Activated T-helper 17 cell treated with anti-CD3 and anti-CD28 coated beads, Interleukin-2, amount 50 U/mL, for 72 hours (primary cell): ENCODE results near the gene ALDH1A2. TPM values are rescaled to one million over a fixed set of nuclear protein-coding genes. Genes with fewer than 3 reads are reported as not detected.
"Not testable (repeated sequence)": the region's sequence is repeated elsewhere in the genome, so short reads cannot be mapped to it uniquely, and the experiment has no call there.

Experiments
- ATAC-seq: fragments of 150-1000 bp; cut with Tn5 transposase; replicated peaks from 2 replicates; pipeline ENCODE4 v1.10.0; 2021; ENCODE audit warnings: mild to moderate bottlenecking, moderate library complexity
- H3K27ac Mint-ChIP-seq: one replicate; pipeline ENCODE4 v1.8.0; 2022; ENCODE audit warnings: mixed read lengths
- H3K27me3 Mint-ChIP-seq: one replicate; pipeline ENCODE4 v1.8.0; 2022; ENCODE audit warnings: mixed read lengths
- H3K36me3 Mint-ChIP-seq: one replicate; pipeline ENCODE4 v1.8.0; 2022; ENCODE audit warnings: low read depth, mild to moderate bottlenecking, mixed read lengths
- H3K4me1 Mint-ChIP-seq: one replicate; pipeline ENCODE4 v1.8.0; 2022; ENCODE audit warnings: mixed read lengths
- H3K4me3 Mint-ChIP-seq: one replicate; pipeline ENCODE4 v1.8.0; 2022; ENCODE audit warnings: mild to moderate bottlenecking, mixed read lengths
- H3K9me3 Mint-ChIP-seq: one replicate; pipeline ENCODE4 v1.8.0; 2022; ENCODE audit warnings: mixed read lengths
- total RNA-seq, 2 donors: library from RNA; stranded (reverse); gene quantifications; one replicate each; pipeline ENCODE4 v1.2.3, GENCODE V29; 2022

ALDH1A2 gene
- total RNA-seq, 2 donors from 2014 or later = 1.1 TPM; not detected in 1

GRCh38 chr15:58081456-58081855 is 15.9 kb upstream of the ALDH1A2 start:
- Mint-ChIP-seq H3K36me3 (no peaks in the 10 kb centered on the region), H3K4me3 (no peak overlapping the region), H3K27ac (no peak overlapping the region), H3K9me3 (no peaks in the 10 kb centered on the region), H3K27me3 (peaks cover 8% of the 10 kb centered on the region), H3K4me1 (no peaks in the 10 kb centered on the region)
- ATAC-seq = no peak

GRCh38 chr15:58080959-58081358 is 15.4 kb upstream of the ALDH1A2 start:
- not testable (repeated sequence) for H3K27ac Mint-ChIP-seq, H3K36me3 Mint-ChIP-seq, H3K27me3 Mint-ChIP-seq, H3K9me3 Mint-ChIP-seq, ATAC-seq, H3K4me1 Mint-ChIP-seq, H3K4me3 Mint-ChIP-seq

- no peaks in the 10 kb centered on the region for H3K4me1 Mint-ChIP-seq
- ATAC-seq = no peak
Observed at GRCh38 chr15:58080398-58080797, 14.9 kb upstream of the ALDH1A2 start.

GRCh38 chr15:58078591-58078990 is 13.1 kb upstream of the ALDH1A2 start:
- Mint-ChIP-seq H3K27ac (no peak overlapping the region), H3K27me3 (peaks cover 13% of the 10 kb centered on the region), H3K36me3 (no peaks in the 10 kb centered on the region), H3K4me3 (no peak overlapping the region), H3K4me1 (no peaks in the 10 kb centered on the region), H3K9me3 (no peaks in the 10 kb centered on the region)
- no peak for ATAC-seq

More at GRCh38 chr15:58080398-58080797, 14.9 kb upstream of the ALDH1A2 start:
- Mint-ChIP-seq H3K27ac (no peak overlapping the region), H3K4me3 (no peak overlapping the region), H3K36me3 (no peaks in the 10 kb centered on the region), H3K9me3 (no peaks in the 10 kb centered on the region), H3K27me3 (peaks cover 6% of the 10 kb centered on the region)

GRCh38 chr15:58077427-58077826 is 11.9 kb upstream of the ALDH1A2 start:
- no peak overlapping the region for H3K4me3 Mint-ChIP-seq
- no peaks in the 10 kb centered on the region for H3K36me3 Mint-ChIP-seq
- H3K27ac Mint-ChIP-seq = no peak overlapping the region
- no peak for ATAC-seq
- H3K27me3 Mint-ChIP-seq = peaks cover 14% of the 10 kb centered on the region
- H3K9me3 Mint-ChIP-seq = no peaks in the 10 kb centered on the region
- H3K4me1 Mint-ChIP-seq = no peaks in the 10 kb centered on the region

- Mint-ChIP-seq H3K27ac (no peak overlapping the region), H3K36me3 (no peaks in the 10 kb centered on the region), H3K4me3 (no peak overlapping the region), H3K27me3 (peaks cover 24% of the 10 kb centered on the region), H3K4me1 (no peaks in the 10 kb centered on the region), H3K9me3 (no peaks in the 10 kb centered on the region)
- no peak for ATAC-seq
Observed at GRCh38 chr15:58074452-58074851, 8.9 kb upstream of the ALDH1A2 start.

- ATAC-seq = no peak
- Mint-ChIP-seq H3K4me3 (no peak overlapping the region), H3K9me3 (no peaks in the 10 kb centered on the region), H3K4me1 (no peaks in the 10 kb centered on the region), H3K27me3 (peaks cover 35% of the 10 kb centered on the region), H3K36me3 (no peaks in the 10 kb centered on the region), H3K27ac (no peak overlapping the region)
Observed at GRCh38 chr15:58070801-58071418, 5.4 kb upstream of the ALDH1A2 start.

GRCh38 chr15:58069008-58069407 is 3.5 kb upstream of the ALDH1A2 start:
- H3K27ac Mint-ChIP-seq = no peak overlapping the region
- H3K4me1 Mint-ChIP-seq = no peaks in the 10 kb centered on the region
- ATAC-seq = no peak
- H3K27me3 Mint-ChIP-seq = peaks cover 34% of the 10 kb centered on the region
- H3K9me3 Mint-ChIP-seq = peaks cover 2% of the 10 kb centered on the region
- H3K36me3 Mint-ChIP-seq = peaks cover 6% of the 10 kb centered on the region
- H3K4me3 Mint-ChIP-seq = no peak overlapping the region

GRCh38 chr15:58066042-58066867 is 744 bp upstream of the ALDH1A2 start:
- H3K9me3 Mint-ChIP-seq = peaks cover 4% of the 10 kb centered on the region
- peak; percentile 90 for ATAC-seq
- H3K27me3 Mint-ChIP-seq = peaks cover 47% of the 10 kb centered on the region
- no peak overlapping the region for H3K27ac Mint-ChIP-seq
- H3K4me3 Mint-ChIP-seq = peak overlapping the region; percentile 50
- no peaks in the 10 kb centered on the region for H3K4me1 Mint-ChIP-seq
- H3K36me3 Mint-ChIP-seq = peaks cover 10% of the 10 kb centered on the region

- H3K27me3 Mint-ChIP-seq = peaks cover 43% of the 10 kb centered on the region
- no peak overlapping the region for H3K27ac Mint-ChIP-seq
- peaks cover 10% of the 10 kb centered on the region for H3K36me3 Mint-ChIP-seq
- ATAC-seq = no peak
- peak overlapping the region; percentile 13 for H3K4me3 Mint-ChIP-seq
- H3K4me1 Mint-ChIP-seq = no peaks in the 10 kb centered on the region
- H3K9me3 Mint-ChIP-seq = peaks cover 4% of the 10 kb centered on the region
Observed at GRCh38 chr15:58064980-58065444, 499 bp downstream of the ALDH1A2 start.

GRCh38 chr15:58064082-58064979 is 1.2 kb downstream of the ALDH1A2 start:
- peaks cover 10% of the 10 kb centered on the region for H3K36me3 Mint-ChIP-seq
- peak overlapping the region; percentile 13 for H3K4me3 Mint-ChIP-seq
- peaks cover 43% of the 10 kb centered on the region for H3K27me3 Mint-ChIP-seq
- no peaks in the 10 kb centered on the region for H3K4me1 Mint-ChIP-seq
- H3K27ac Mint-ChIP-seq = no peak overlapping the region
- peaks cover 4% of the 10 kb centered on the region for H3K9me3 Mint-ChIP-seq
- no peak for ATAC-seq

GRCh38 chr15:58063614-58064013 is 1.9 kb downstream of the ALDH1A2 start:
- peaks cover 4% of the 10 kb centered on the region for H3K9me3 Mint-ChIP-seq
- H3K27ac Mint-ChIP-seq = no peak overlapping the region
- H3K36me3 Mint-ChIP-seq = peaks cover 10% of the 10 kb centered on the region
- ATAC-seq = no peak
- no peak overlapping the region for H3K4me3 Mint-ChIP-seq
- no peaks in the 10 kb centered on the region for H3K4me1 Mint-ChIP-seq
- H3K27me3 Mint-ChIP-seq = peaks cover 43% of the 10 kb centered on the region

- H3K4me1 Mint-ChIP-seq = no peaks in the 10 kb centered on the region
- H3K36me3 Mint-ChIP-seq = peaks cover 10% of the 10 kb centered on the region
- peaks cover 4% of the 10 kb centered on the region for H3K9me3 Mint-ChIP-seq
- no peak overlapping the region for H3K4me3 Mint-ChIP-seq
- no peak overlapping the region for H3K27ac Mint-ChIP-seq
- H3K27me3 Mint-ChIP-seq = peaks cover 45% of the 10 kb centered on the region
- ATAC-seq = no peak
Observed at GRCh38 chr15:58062983-58063382, 2.5 kb downstream of the ALDH1A2 start.

GRCh38 chr15:58062175-58062574 is 3.3 kb downstream of the ALDH1A2 start:
- Mint-ChIP-seq H3K27ac (no peak overlapping the region), H3K9me3 (peaks cover 4% of the 10 kb centered on the region), H3K27me3 (peaks cover 45% of the 10 kb centered on the region), H3K4me3 (no peak overlapping the region), H3K36me3 (peaks cover 10% of the 10 kb centered on the region), H3K4me1 (no peaks in the 10 kb centered on the region)
- ATAC-seq = no peak
